Measurements from ENCODE around the gene RHOU.

Gene RHOU

DNA sequence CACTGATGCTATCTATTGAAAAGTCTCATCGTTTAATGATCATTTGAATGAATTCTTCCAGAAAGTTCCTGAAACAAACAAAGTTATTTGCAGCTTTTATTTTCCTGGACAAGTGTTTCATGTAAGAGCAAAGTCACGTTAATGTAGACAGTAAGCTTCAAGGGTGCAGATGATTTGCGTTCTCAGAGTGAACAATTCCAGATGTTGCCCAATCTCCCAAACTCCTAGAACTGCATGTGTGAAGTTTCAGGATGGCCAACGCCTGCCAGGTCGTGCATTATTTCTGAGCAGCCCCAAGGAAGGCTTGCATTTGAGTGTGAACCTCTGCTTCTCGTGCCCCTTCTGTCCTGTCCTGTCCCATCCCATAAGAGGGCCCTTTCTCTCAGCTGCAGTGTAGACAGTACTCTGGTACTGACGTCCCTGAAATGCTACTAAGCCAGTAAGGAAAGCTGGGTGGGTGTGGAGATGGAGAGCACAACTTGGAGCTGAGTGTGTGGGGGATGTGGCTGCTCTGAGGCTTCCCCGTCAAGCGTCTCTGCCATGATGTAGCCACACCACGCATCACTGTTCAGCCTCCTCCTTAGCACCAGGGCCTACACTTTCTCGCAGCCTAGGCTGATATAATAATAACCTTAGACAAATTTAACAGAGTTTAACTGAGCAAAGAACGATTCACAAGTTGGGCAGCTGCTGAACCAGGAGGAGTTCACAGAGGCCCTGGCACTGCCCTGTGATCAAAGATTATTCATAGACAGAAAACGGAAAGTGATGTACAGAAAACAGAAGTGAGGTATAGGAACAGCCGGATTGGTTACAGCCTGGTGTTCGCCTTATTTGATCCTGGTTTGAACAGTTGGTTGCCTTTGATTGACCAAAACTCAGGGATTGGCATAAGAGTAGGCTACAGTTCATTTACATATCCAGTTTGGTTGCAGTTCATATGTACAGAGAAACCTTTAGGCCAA, 50.4 kb downstream of the RHOU start:
- FAIRE-seq: no peak

DNA sequence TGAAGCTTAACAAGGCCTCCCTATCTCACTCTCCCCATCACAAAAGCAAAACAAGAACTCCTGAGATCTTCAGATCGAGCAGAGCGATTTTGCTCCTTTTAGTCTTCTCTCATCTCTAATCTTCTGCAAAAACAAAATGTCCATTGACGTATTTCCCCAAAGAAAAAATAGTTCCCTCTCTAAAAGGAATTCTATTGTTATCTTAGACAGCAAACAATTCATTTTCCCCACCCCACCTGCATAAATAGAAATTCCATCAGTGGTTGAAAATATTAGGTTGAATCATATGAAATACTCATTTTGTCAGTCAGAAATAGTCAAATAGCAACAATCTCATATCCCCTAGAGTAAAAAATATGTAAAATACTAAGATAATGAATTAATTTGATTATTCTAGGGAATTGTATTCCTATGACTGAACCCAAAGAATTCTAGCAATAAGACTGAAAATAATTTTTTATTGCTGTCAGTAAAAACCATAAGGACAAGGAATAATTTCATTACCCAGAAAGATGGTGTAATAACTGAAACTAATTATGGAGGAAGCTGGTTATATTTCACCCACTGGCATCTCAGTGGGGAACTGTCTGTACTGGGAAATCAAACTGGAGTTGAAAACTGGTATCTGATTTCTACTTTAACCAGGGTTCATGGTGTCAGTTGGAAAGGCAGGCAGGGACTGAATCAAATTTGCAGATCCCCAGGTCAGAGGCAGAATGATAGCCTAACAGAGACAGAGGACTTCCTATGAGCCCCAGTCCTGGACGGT, 51.3 kb downstream of the RHOU start:
- FAIRE-seq: no peak

DNA sequence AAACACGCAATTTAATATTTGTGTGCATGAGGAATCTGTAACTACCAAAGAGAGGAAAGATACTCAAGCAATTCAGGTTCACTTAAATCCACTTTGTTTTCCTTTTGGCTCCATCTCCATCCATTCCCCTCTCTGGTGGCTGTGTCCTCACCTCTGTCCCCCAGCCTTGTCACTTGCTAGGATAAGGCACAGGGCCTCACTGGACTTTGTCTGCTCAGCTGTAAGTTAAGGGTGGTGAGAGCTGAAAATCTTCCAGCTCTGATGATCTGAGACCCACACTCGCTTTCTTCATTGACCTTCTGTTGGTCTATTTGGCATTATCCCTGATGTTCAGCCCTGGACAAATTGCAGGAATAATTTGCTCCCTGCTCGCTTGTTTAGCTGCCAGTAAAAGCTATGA, 56.5 kb downstream of the RHOU start:
- FAIRE-seq: no peak

DNA sequence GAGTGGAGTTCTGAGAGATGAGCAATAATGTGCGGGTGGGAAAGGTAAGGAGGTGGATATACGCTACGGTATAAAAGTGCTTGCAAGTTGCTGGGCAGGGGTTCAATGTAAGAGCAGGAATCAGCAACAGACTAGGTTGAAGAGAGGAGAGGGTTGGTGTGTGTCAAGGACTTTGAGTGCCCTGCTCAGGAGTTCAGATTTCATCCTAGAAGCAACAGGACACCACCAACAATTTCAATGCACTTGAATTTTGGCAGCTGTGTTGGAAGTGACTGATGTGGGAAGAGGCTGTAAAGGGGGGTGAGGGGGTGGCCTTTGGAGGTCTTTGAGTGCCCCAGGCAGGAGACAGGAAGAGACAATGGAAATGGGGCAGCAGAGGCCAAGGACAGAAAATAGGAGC, 57.3 kb downstream of the RHOU start:
- no peak for FAIRE-seq

GRCh38 chr1:228793032-228793431, 57.8 kb downstream of the RHOU start:
- FAIRE-seq: no peak

GRCh38 chr1:228794173-228794572, 58.9 kb downstream of the RHOU start:
- FAIRE-seq: no peak

GRCh38 chr1:228794810-228795209, 59.5 kb downstream of the RHOU start:
- FAIRE-seq: no peak

- FAIRE-seq: no peak
Observed at GRCh38 chr1:228795596-228795995, 60.3 kb downstream of the RHOU start.
